BJ (cell line): ENCODE data around the gene ZNG1A. TPM values are rescaled to one million over a fixed set of nuclear protein-coding genes. Genes with fewer than 3 reads are reported as not detected.
"Not testable (repeated sequence)": the region's sequence is repeated elsewhere in the genome, so short reads cannot be mapped to it uniquely, and the experiment has no call there.

Source experiments
- CTCF ChIA-PET: fragments of 350-600 bp; formaldehyde crosslinking; extraction: SDS; loops from one replicate; lab custom pipeline; 2021; ENCODE audit warnings: antibody characterized with exemption, inconsistent platforms; lab: Yijun Ruan, JAX
- POLR2A ChIA-PET: fragments of 300-600 bp; sonication (Branson Sonifier 250); formaldehyde crosslinking; extraction: SDS; loops from one replicate; lab custom pipeline; 2021; ENCODE audit warnings: antibody characterized with exemption; lab: Charles Lee
- DNase-seq: peaks from one replicate; pipeline ENCODE4 v3.0.0-alpha.2; 2011; ENCODE audit warnings: low read depth
- H3K27me3 ChIP-seq: 2 replicates; pipeline ENCODE4 v1.6.0; 2011; ENCODE audit warnings: low read length; ENCODE audit not compliant: control insufficient read depth, insufficient read depth
- H3K36me3 ChIP-seq: 2 replicates; pipeline ENCODE4 v1.5.1; 2011; ENCODE audit warnings: low read length; ENCODE audit not compliant: control insufficient read depth, insufficient read depth
- H3K4me3 ChIP-seq: 2 replicates; pipeline ENCODE4 v1.5.1; 2011; ENCODE audit warnings: low read depth, mild to moderate bottlenecking, control low read depth, low read length
- polyA plus RNA-seq: library from polyadenylated mRNA; depleted of rRNA; stranded (reverse); fragments of >200 nt; gene quantifications from 2 replicates; pipeline ENCODE4 v1.2.3, GENCODE V29; 2011
- TF ChIP-seq, protein P1 (sequence below): IDR thresholded peaks from 2 replicates; pipeline ENCODE4 v1.5.1; 2011; ENCODE audit warnings: low read depth, mild to moderate bottlenecking, control low read depth, inconsistent platforms, low read length, moderate library complexity; ENCODE audit not compliant: insufficient read depth

Gene ZNG1A
- polyA plus RNA-seq, 1 experiment: 7.0 TPM

DNA sequence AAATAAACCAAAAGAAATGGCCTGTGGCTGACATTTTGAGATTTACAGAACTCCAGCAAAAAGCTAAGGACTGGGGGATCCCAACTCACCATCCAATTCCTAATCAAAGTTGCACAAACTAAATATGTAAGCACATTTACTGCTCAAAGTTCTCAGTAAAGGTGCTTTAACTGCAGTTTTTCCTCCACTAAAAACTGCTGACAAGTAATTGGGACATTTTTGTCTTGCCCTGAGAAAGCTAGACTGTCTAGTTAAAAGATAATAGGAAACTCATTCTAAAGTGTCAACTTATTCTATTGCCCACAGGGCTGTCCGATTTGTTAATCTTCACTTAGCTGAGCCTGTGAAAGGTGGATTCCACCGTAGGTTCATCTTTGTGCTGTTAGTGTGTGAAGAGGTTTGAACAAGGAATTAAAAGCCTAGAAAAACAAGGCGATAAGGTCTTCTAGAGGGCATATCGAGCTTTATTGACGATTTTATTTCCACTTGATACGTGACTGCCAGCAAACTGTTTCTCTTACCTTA, 36.8 kb upstream of the ZNG1A start:
- Histone ChIP-seq H3K4me3 (no peak overlapping the region), H3K36me3 (no peaks in the 10 kb centered on the region), H3K27me3 (peaks cover 9% of the 10 kb centered on the region; the same call in 1 of the 2 replicates)
- no peak for DNase-seq
- POLR2A ChIA-PET: no interaction called here
- TF ChIP-seq, protein P1, sequence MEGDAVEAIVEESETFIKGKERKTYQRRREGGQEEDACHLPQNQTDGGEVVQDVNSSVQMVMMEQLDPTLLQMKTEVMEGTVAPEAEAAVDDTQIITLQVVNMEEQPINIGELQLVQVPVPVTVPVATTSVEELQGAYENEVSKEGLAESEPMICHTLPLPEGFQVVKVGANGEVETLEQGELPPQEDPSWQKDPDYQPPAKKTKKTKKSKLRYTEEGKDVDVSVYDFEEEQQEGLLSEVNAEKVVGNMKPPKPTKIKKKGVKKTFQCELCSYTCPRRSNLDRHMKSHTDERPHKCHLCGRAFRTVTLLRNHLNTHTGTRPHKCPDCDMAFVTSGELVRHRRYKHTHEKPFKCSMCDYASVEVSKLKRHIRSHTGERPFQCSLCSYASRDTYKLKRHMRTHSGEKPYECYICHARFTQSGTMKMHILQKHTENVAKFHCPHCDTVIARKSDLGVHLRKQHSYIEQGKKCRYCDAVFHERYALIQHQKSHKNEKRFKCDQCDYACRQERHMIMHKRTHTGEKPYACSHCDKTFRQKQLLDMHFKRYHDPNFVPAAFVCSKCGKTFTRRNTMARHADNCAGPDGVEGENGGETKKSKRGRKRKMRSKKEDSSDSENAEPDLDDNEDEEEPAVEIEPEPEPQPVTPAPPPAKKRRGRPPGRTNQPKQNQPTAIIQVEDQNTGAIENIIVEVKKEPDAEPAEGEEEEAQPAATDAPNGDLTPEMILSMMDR: no peak
- CTCF ChIA-PET: interaction anchor here (2.0 kb wide), 1 partner anchor 9 kb away, joined by 6 read pairs; no protein-coding TSS in a partner anchor

DNA sequence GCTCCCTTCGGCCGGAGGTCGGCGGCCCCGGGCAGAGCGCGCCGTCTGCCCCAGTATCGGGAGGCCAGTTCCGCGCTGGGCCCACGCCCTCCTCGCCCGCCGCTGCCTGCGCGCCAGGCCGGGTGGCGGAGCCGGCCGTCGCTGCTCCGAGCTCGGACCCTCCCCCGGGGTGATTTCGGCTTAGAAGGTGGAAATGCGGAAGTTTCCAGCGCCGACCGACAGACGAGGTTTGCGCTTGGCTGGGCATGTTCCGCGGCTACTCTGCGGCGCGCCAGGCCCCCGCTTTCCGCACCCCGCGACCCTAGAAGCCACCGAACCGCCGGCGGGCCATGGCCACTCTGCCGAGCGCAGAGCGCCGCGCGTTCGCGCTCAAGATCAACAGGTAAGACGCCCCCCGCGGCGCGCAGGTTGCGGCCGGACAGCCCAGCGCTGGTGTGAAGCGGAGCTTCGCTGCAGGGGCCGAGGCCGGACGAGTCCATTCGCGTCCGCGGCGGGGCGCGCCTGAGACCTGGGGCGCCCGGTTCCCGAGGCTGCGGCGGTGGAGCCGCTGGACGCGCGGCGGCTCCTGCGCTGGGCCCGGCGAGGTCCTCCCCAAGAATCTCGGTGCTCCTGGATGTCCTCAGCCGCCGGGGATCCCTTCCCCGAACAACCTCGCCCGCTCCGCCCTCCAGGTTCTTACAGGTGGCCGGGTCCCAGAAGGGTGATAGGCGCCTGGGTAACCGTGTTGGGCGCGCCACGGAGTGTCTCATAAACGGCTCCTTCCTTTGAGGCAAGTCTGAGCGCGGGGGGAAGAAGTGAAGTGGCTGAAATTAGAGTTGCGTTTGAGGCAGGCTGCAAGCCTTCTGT, 36.0 kb upstream of the ZNG1A start, which contains the start of gene DOCK8:
TSS of gene DOCK8 (plus strand) at position 218 of the 846 bp plus-strand sequence. CDS start at position 330, 112 bp downstream.
- POLR2A ChIA-PET: interaction anchor here (0.5 kb wide), 1 partner anchor 1834 kb away, joined by 3 read pairs; no protein-coding TSS in a partner anchor
- no peaks in the 10 kb centered on the region for H3K36me3 ChIP-seq
- peak within 1 kb of the TSS; percentile 44 for H3K4me3 ChIP-seq
- TF ChIP-seq, protein P1: no peak
- peaks cover 9% of the 10 kb centered on the region; the same call in 1 of the 2 replicates for H3K27me3 ChIP-seq
- DNase-seq: no peak
- CTCF ChIA-PET: interaction anchor here (2.0 kb wide), 1 partner anchor 10 kb away, joined by 6 read pairs; no protein-coding TSS in a partner anchor

DNA sequence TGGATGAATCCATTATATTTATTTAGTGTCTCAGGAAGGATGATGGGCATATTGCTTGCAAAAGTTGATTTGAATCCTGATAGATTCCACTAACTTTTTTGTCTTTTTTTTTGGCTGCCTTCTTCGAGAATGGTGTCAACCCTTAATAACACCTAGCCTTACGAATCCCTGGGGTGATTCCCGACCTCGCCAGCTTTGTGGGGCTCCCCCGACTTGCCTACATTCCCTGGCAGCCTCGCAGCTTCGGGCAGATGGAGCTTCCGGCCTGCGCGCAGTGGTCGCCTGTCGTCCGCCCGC, 35.4 kb upstream of the ZNG1A start:
- Histone ChIP-seq H3K4me3 (peak overlapping the region; percentile 44; the same call in 1 of the 2 replicates), H3K27me3 (peaks cover 9% of the 10 kb centered on the region; the same call in 1 of the 2 replicates), H3K36me3 (no peaks in the 10 kb centered on the region)
- no peak for DNase-seq
- TF ChIP-seq, protein P1: no peak
- ChIA-PET CTCF (interaction anchor here (2.0 kb wide), 1 partner anchor 10 kb away, joined by 6 read pairs; no protein-coding TSS in a partner anchor), POLR2A (no interaction called here)

DNA sequence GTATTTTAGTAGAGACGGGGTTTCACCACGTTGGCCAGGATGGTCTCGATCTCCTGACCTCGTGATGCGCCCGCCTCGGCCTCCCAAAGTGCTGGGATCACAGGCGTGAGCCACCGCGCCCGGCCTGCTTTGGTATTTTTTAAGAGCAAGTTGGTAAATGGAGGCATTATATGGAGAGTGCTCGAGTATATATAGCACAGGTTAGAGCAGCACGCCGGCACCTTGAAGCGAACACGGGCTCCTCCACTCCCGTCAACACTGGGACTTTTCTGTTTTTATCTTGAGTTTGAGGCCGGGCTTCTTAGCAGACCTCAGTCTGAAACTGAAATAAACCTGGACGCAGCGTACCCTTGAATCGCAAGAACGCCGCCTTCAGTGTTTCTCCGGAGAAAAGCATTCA, 35.0 kb upstream of the ZNG1A start:
- H3K36me3 ChIP-seq, H3K4me3 ChIP-seq, CTCF ChIA-PET, POLR2A ChIA-PET, H3K27me3 ChIP-seq, DNase-seq: not testable (repeated sequence)

DNA sequence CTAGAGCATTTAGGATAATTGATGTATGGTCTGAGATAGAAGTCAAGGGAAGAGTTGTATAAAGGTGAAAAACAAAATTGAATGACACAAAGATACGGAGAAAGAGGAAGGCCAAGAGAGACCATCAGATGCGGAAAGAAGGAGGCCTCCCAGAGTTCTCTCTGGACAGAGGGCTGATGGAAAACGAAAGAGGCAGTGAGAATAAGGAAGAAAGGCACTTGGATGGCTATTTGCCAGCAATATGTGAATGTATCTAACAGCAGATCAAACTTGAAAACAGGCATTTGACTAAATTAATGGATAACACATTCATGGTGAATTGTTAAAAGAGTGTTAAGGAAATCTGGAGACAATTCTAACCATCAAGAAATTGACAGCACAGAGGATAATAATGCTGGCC, 33.4 kb upstream of the ZNG1A start:
- CTCF ChIA-PET: no interaction called here
- no peak for DNase-seq
- Histone ChIP-seq H3K27me3 (peaks cover 9% of the 10 kb centered on the region; the same call in 1 of the 2 replicates), H3K4me3 (no peak overlapping the region), H3K36me3 (no peaks in the 10 kb centered on the region)
- TF ChIP-seq, protein P1: no peak
- POLR2A ChIA-PET: no interaction called here
